SK-N-SH treated with all-trans-retinoic acid at 6 μM for 48 hours (cell line): ENCODE results near the gene DTWD1.

Experiments
- ATAC-seq: fragments of 200-7000 bp; cut with Tn5 transposase; 3 replicates; pipeline ENCODE4 v1.9.1; 2020; ENCODE audit warnings: mild to moderate bottlenecking, moderate library complexity
- ARNTL ChIP-seq: fragments of 450-650 bp; formaldehyde crosslinking; IDR thresholded peaks from 2 replicates; pipeline ENCODE4 v1.5.0; 2020; ENCODE audit warnings: low read depth, mild to moderate bottlenecking, moderate library complexity, borderline replicate concordance
- BACH2 ChIP-seq: fragments of 250-450 bp; sonication (Bioruptor Pico); IDR thresholded peaks from 2 replicates; pipeline ENCODE4 v1.9.0; 2021; ENCODE audit warnings: mild to moderate bottlenecking, borderline replicate concordance
- CREB5 ChIP-seq: fragments of 250-450 bp; sonication (Bioruptor Pico); IDR thresholded peaks from 2 replicates; pipeline ENCODE4 v1.5.1; 2020; ENCODE audit warnings: low read depth, mild to moderate bottlenecking, moderate library complexity
- CSDC2 ChIP-seq: fragments of 250-450 bp; sonication (Bioruptor Pico); IDR thresholded peaks from 2 replicates; pipeline ENCODE4 v1.5.0; 2020; ENCODE audit warnings: mild to moderate bottlenecking, moderate library complexity
- CSRNP3 ChIP-seq: fragments of 250-450 bp; sonication (Bioruptor Pico); IDR thresholded peaks from 2 replicates; pipeline ENCODE4 v1.5.1; 2021; ENCODE audit warnings: mild to moderate bottlenecking, moderate library complexity
- ESRRG ChIP-seq: fragments of 250-450 bp; sonication (Bioruptor Pico); IDR thresholded peaks from 2 replicates; pipeline ENCODE4 v1.6.1; 2021; ENCODE audit warnings: mild to moderate bottlenecking
- GLIS3 ChIP-seq: fragments of 250-450 bp; sonication (Bioruptor Pico); IDR thresholded peaks from 2 replicates; pipeline ENCODE4 v1.5.0; 2020; ENCODE audit warnings: mild to moderate bottlenecking, moderate library complexity
- OSR1 ChIP-seq: fragments of 250-450 bp; sonication (Bioruptor Pico); IDR thresholded peaks from 2 replicates; pipeline ENCODE4 v1.8.0; 2022; ENCODE audit warnings: moderate library complexity, mild to moderate bottlenecking, inconsistent platforms
- PATZ1 ChIP-seq: fragments of 250-450 bp; sonication (Bioruptor Pico); IDR thresholded peaks from 2 replicates; pipeline ENCODE4 v1.8.0; 2020; ENCODE audit warnings: mild to moderate bottlenecking, moderate library complexity, borderline replicate concordance
- POU6F1 ChIP-seq: fragments of 250-450 bp; sonication (Bioruptor Pico); IDR thresholded peaks from 2 replicates; pipeline ENCODE4 v1.8.0; 2021; ENCODE audit warnings: low read depth, mild to moderate bottlenecking, moderate library complexity, borderline replicate concordance
- PPARA ChIP-seq: fragments of 250-450 bp; sonication (Bioruptor Pico); IDR thresholded peaks from 2 replicates; pipeline ENCODE4 v1.5.0; 2020; ENCODE audit warnings: mild to moderate bottlenecking, borderline replicate concordance
- RARB ChIP-seq: fragments of 250-450 bp; sonication (Bioruptor Pico); IDR thresholded peaks from 2 replicates; pipeline ENCODE4 v1.8.0; 2021; ENCODE audit warnings: mild to moderate bottlenecking, moderate library complexity
- SNAI2 ChIP-seq: fragments of 250-450 bp; sonication (Bioruptor Pico); IDR thresholded peaks from 2 replicates; pipeline ENCODE4 v1.5.0; 2020; ENCODE audit warnings: mild to moderate bottlenecking, moderate library complexity
- TCF4 ChIP-seq: fragments of 250-450 bp; sonication (Bioruptor Pico); IDR thresholded peaks from 2 replicates; pipeline ENCODE4 v1.8.0; 2021; ENCODE audit warnings: mild to moderate bottlenecking, moderate library complexity, borderline replicate concordance
- TOX ChIP-seq: fragments of 250-450 bp; sonication (Bioruptor Pico); IDR thresholded peaks from 2 replicates; pipeline ENCODE4 v1.8.0; 2021; ENCODE audit warnings: mild to moderate bottlenecking, moderate library complexity, borderline replicate concordance
- TSHZ2 ChIP-seq: fragments of 250-450 bp; sonication (Bioruptor Pico); IDR thresholded peaks from 2 replicates; pipeline ENCODE4 v1.5.0; 2020; ENCODE audit warnings: mild to moderate bottlenecking, moderate library complexity
- ZC3H10 ChIP-seq: fragments of 250-450 bp; sonication (Bioruptor Pico); IDR thresholded peaks from 2 replicates; pipeline ENCODE4 v1.5.1; 2021; ENCODE audit warnings: mild to moderate bottlenecking, moderate library complexity
- ZFP3 ChIP-seq: fragments of 250-450 bp; sonication (Bioruptor Pico); IDR thresholded peaks from 2 replicates; pipeline ENCODE4 v1.5.0; 2020; ENCODE audit warnings: mild to moderate bottlenecking, moderate library complexity
- ZFP30 ChIP-seq: fragments of 450-650 bp; formaldehyde crosslinking; IDR thresholded peaks from 2 replicates; pipeline ENCODE4 v1.5.0; 2022; ENCODE audit warnings: mild to moderate bottlenecking, moderate library complexity
- ZNF70 ChIP-seq: fragments of 450-650 bp; formaldehyde crosslinking; IDR thresholded peaks from 2 replicates; pipeline ENCODE4 v1.5.0; 2020; ENCODE audit warnings: mild to moderate bottlenecking, moderate library complexity

DTWD1 gene

DNA sequence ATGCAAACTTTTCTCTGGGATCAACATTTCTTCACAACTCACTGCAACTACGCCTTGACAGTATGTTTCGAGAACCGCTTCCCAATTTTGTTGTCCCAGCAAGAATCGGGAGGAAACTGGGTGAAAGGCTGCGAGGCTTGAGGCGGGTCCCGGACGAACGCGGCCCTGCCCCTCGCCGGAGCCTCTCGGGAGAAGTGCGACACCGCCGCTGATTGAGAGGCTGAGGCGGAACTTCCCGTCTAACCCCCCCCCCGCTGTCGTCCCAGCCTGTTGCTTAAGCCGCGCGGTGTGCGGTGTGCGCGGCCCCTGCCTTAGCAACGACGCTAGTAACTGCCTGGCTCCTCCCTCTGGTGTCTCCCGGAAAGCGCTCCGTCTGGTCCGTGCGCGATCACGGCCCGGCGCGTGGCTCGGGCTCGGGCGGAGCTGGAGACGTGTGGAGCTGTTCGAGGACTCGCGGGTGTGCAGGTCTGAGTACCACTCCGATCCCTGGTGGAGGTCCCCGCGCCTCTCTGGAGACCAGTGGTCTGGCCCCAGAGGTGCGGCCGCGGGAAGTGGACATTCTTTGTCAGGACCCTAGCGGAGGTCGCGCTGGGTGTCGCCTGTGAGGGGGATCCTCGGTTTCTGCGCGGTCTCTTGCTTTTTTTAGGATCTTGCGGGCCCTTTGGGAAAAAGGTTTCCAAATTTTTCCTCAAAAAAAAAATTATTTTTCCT is at the start of gene DTWD1, which contains the start of gene FAM227B:
Gene DTWD1 (plus strand): TSS at position 391 of the 711 bp plus-strand sequence. CDS start 4,120 bp downstream, outside the sequence.
Gene FAM227B (minus strand): TSS at position 161 of the 711 bp plus-strand sequence. CDS start 5,647 bp downstream, outside the sequence.
- TF ChIP-seq PPARA (CRISPR knock-in tag) (no peak), TSHZ2 (peak; percentile 38; the same call in 1 of the 2 replicates), POU6F1 (CRISPR knock-in tag) (0 out of 2 replicates have a peak, but pooled peaks have one; percentile 20), TOX (no peak), ZFP3 (CRISPR knock-in tag) (peak; percentile 53; the same call in 1 of the 2 replicates), GLIS3 (CRISPR knock-in tag) (0 out of 2 replicates have a peak, but pooled peaks have one; percentile 5), TCF4 (CRISPR knock-in tag) (peak; percentile 49; the same call in 1 of the 2 replicates)
- TF ChIP-seq, all 23 proteins: peak for 5
- peak; percentile 99 for ATAC-seq

- no peak for ATAC-seq
- TF ChIP-seq CREB5 (CRISPR knock-in tag): no peak
- TF ChIP-seq TSHZ2: no peak
- TF ChIP-seq PPARA (CRISPR knock-in tag): no peak
- TF ChIP-seq PATZ1: no peak
- TF ChIP-seq CSDC2 (CRISPR knock-in tag): no peak
- no peak for TF ChIP-seq ZFP30
- TF ChIP-seq ARNTL (CRISPR knock-in tag): no peak
- no peak for TF ChIP-seq RARB (CRISPR knock-in tag)
- no peak for TF ChIP-seq ZNF70
- no peak for TF ChIP-seq SNAI2 (CRISPR knock-in tag)
- no peak for TF ChIP-seq ESRRG (CRISPR knock-in tag)
- TF ChIP-seq TOX: no peak
- TF ChIP-seq ZC3H10 (CRISPR knock-in tag): no peak
- no peak for TF ChIP-seq CSRNP3 (CRISPR knock-in tag)
- no peak for TF ChIP-seq ZFP3 (CRISPR knock-in tag)
- TF ChIP-seq POU6F1 (CRISPR knock-in tag): no peak
- no peak for TF ChIP-seq TCF4 (CRISPR knock-in tag)
- TF ChIP-seq BACH2 (CRISPR knock-in tag): no peak
- no peak for TF ChIP-seq OSR1
Measured at GRCh38 chr15:49573421-49573820, 47.4 kb upstream of the DTWD1 start.
